SH-SY5Y (cell line): ENCODE measurements around the gene NEU4.

ENCODE experiments used
- GATA2 ChIP-seq: IDR thresholded peaks from 2 replicates; pipeline ENCODE4 v1.6.1; 2011; ENCODE audit warnings: mild to moderate bottlenecking, low read depth, low read length
- GATA3 ChIP-seq: IDR thresholded peaks from 2 replicates; pipeline ENCODE4 v1.6.1; 2011; ENCODE audit warnings: low read depth, mild to moderate bottlenecking, low read length, moderate library complexity

DNA sequence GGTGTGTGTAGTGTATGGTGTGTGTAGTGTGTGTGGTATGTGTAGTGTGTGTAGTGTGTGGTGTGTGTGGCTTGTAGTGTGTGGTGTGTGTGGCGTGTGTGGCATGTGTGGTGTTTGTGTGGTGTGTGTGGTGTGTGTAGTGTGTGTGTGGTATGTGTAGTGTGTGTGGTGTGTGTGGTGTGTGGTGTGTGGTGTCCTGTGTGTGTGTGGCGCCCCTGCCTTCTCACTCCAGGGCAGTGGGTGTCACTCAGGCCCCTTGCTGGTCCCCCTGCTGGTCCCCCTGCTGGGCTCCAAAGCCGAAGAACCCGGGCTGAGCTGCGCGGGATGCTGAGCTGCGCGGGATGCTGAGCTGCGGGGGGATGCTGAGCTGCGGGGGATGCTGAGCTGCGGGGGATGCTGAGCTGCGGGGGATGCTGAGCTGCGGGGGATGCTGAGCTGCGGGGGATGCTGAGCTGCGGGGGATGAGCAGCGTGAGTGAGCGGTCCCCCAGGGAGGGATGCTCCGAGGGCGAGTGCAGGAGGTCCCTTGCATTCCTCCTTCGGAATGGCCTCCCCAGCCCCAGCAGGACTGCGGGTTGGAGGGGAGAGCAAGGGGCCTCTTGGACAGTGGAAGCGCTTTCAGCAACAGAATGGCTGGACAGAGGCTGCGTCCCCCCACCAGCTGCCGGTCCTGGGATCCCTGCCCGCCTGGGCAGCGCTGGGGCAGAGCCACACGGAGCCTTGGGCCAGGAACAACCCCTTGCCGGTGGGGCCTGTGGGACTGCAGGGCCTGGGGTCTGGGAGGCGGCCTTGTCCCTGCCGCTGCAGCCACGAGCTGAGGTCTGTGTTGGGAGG is 57.2 kb downstream of the NEU4 start:
- no peak for TF ChIP-seq GATA3
- no peak for TF ChIP-seq GATA2
